Natural killer cell (primary cell): ENCODE results near the gene PES1. TPM values are rescaled to one million over a fixed set of nuclear protein-coding genes. Genes with fewer than 3 reads are reported as not detected.

Experiments
- ATAC-seq, 3 donors: fragments of 150-1000 bp in 2 of 3; fragments of 200-7000 bp in 1 of 3; cut with Tn5 transposase; 1 replicate in 1 of 3; 2 replicates in 2 of 3; pipeline ENCODE4 v1.10.0; 2021; ENCODE audit warnings: mild to moderate bottlenecking in 2 of 3, moderate library complexity in 2 of 3
- DNase-seq, 2 donors: peaks; one replicate each; pipeline versions ENCODE4 v3.0.0 to v3.0.0-alpha.2; 2013 to 2021; ENCODE audit warnings: mixed read lengths in 1 of 2
- H3K27ac ChIP-seq: one replicate; pipeline ENCODE4 v1.5.1; 2013; ENCODE audit warnings: mild to moderate bottlenecking, low read length
- H3K27me3 ChIP-seq: one replicate; pipeline ENCODE4 v1.6.1; 2013; ENCODE audit warnings: low read length; ENCODE audit not compliant: control insufficient read depth, insufficient read depth
- H3K36me3 ChIP-seq: one replicate; pipeline ENCODE4 v1.6.1; 2013; ENCODE audit warnings: low read length; ENCODE audit not compliant: control insufficient read depth, insufficient read depth
- H3K4me1 ChIP-seq: one replicate; pipeline ENCODE4 v1.6.1; 2013; ENCODE audit warnings: low read length; ENCODE audit not compliant: control insufficient read depth, insufficient read depth
- H3K4me3 ChIP-seq: one replicate; pipeline ENCODE4 v1.5.1; 2013; ENCODE audit warnings: low read length
- H3K9me3 ChIP-seq: one replicate; pipeline ENCODE4 v1.6.1; 2013; ENCODE audit warnings: low read length; ENCODE audit not compliant: control insufficient read depth, insufficient read depth
- H3K27ac Mint-ChIP-seq, 2 donors: one replicate each; pipeline ENCODE4 v1.8.0; 2022; ENCODE audit warnings: mild to moderate bottlenecking in 2 of 2, mixed read lengths in 2 of 2, moderate library complexity in 1 of 2
- H3K27me3 Mint-ChIP-seq, 2 donors: one replicate each; pipeline ENCODE4 v1.8.0; 2022; ENCODE audit warnings: low read depth in 2 of 2, mixed read lengths in 2 of 2
- H3K36me3 Mint-ChIP-seq: one replicate; pipeline ENCODE4 v1.8.0; 2022; ENCODE audit warnings: mixed read lengths
- H3K4me1 Mint-ChIP-seq, 2 donors: one replicate each; pipeline ENCODE4 v1.8.0; 2022; ENCODE audit warnings: mixed read lengths in 2 of 2
- H3K4me3 Mint-ChIP-seq: one replicate; pipeline ENCODE4 v1.8.0; 2022; ENCODE audit warnings: mild to moderate bottlenecking, moderate library complexity, mixed read lengths
- H3K9me3 Mint-ChIP-seq, 2 donors: one replicate each; pipeline ENCODE4 v1.8.0; 2022; ENCODE audit warnings: mixed read lengths in 2 of 2
- WGBS: methylation state at CpG from one replicate; pipeline ENCODE4 v1.1.7; 2013; ENCODE audit warnings: missing lambda C conversion rate; ENCODE audit not compliant: insufficient coverage; 5-methylcytosine and 5-hydroxymethylcytosine counted together
- intact Hi-C: fragments of 100-400 bp; cut with micrococcal nuclease; formaldehyde crosslinking; loops from one replicate; pipeline ENCODE4 v1.14.2; 2022
- total RNA-seq, 4 donors: library from RNA; stranded (reverse); fragments of 120-200 nt in 1 of 4; gene quantifications; one replicate each; pipeline versions ENCODE4 v1.2.3 to v1.2.4, GENCODE V29; 2013 to 2022
- TF ChIP-seq, protein P1 (sequence below): fragments of 200-600 bp; IDR thresholded peaks from one replicate; pipeline ENCODE4 v1.8.0; 2022; ENCODE audit warnings: antibody characterized with exemption

PES1 gene
- total RNA-seq, 3 donors from 2014 or later (not counting 1 experiment from before 2014, with no cell fraction given) = 30.9 to 39.7 (median 34.9) TPM

DNA sequence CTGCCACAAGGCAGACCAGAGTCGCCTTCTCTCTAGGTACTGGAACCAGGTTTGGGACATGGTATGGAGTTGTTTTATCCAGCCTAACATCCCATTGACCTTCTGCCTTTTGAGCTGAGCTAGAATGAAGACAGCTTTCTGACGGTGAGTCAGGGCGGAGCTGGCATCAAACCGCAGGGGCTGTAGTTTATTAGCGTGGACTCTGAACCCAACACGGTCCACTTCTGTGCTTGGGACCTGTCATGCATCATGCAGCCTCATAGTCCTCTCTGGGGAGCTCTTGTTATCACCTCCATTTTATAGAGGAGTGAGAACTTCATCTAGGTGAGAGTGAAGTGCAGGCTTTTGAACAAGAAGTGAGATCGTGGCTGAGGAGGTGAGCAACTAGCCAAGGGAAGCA, 25.6 kb downstream of the PES1 start:
- H3K9me3 Mint-ChIP-seq = no peaks in the 10 kb centered on the region
- no peaks in the 10 kb centered on the region for H3K36me3 Mint-ChIP-seq
- 85% methylated on average over 7 of the region's 7 CpGs for WGBS
- DNase-seq = no peak
- H3K4me3 Mint-ChIP-seq = no peak overlapping the region
- no peak overlapping the region for H3K27ac Mint-ChIP-seq
- H3K27me3 Mint-ChIP-seq = peaks cover 0 to 7% of the 10 kb centered on the region in 2 donors
- H3K27me3 ChIP-seq = no peaks in the 10 kb centered on the region
- no peak for ATAC-seq
- no peak overlapping the region for H3K27ac ChIP-seq
- H3K4me3 ChIP-seq = no peak overlapping the region
- H3K9me3 ChIP-seq = no peaks in the 10 kb centered on the region
- TF ChIP-seq, protein P1, sequence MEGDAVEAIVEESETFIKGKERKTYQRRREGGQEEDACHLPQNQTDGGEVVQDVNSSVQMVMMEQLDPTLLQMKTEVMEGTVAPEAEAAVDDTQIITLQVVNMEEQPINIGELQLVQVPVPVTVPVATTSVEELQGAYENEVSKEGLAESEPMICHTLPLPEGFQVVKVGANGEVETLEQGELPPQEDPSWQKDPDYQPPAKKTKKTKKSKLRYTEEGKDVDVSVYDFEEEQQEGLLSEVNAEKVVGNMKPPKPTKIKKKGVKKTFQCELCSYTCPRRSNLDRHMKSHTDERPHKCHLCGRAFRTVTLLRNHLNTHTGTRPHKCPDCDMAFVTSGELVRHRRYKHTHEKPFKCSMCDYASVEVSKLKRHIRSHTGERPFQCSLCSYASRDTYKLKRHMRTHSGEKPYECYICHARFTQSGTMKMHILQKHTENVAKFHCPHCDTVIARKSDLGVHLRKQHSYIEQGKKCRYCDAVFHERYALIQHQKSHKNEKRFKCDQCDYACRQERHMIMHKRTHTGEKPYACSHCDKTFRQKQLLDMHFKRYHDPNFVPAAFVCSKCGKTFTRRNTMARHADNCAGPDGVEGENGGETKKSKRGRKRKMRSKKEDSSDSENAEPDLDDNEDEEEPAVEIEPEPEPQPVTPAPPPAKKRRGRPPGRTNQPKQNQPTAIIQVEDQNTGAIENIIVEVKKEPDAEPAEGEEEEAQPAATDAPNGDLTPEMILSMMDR = no peak
- intact Hi-C loops = no loop called here
- H3K4me1 Mint-ChIP-seq = no peaks in the 10 kb centered on the region
- H3K4me1 ChIP-seq = no peaks in the 10 kb centered on the region
- H3K36me3 ChIP-seq = no peaks in the 10 kb centered on the region

DNA sequence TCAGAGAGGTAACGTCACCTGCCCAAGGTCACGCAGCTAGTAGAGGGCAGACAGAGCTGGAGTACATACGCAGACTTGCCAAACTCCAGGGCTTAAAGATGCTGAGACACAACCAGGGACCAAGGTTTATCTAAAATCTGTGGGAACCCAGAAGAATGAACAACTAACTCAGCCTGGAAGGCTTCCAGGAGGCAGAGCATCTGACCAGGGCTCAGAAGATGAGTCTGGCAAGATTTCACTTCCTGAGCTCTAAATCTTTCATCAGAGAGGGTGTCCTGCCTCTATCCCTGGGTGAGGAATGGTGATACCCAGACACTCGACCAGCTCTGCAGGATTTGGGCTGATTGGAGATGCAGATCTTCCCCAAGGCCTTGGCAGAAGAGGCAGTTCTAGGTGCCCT, 26.4 kb downstream of the PES1 start:
- Mint-ChIP-seq H3K4me3 (no peak overlapping the region), H3K27me3 (peaks cover 0 to 7% of the 10 kb centered on the region in 2 donors), H3K9me3 (no peaks in the 10 kb centered on the region), H3K27ac (no peak overlapping the region), H3K36me3 (no peaks in the 10 kb centered on the region), H3K4me1 (no peaks in the 10 kb centered on the region)
- Histone ChIP-seq H3K9me3 (no peaks in the 10 kb centered on the region), H3K4me1 (no peaks in the 10 kb centered on the region), H3K4me3 (no peak overlapping the region), H3K27me3 (no peaks in the 10 kb centered on the region), H3K36me3 (no peaks in the 10 kb centered on the region), H3K27ac (no peak overlapping the region)
- intact Hi-C loops = no loop called here
- ATAC-seq = no peak
- TF ChIP-seq, protein P1 = no peak
- DNase-seq = no peak
- WGBS = 78% methylated on average over 4 of the region's 4 CpGs

DNA sequence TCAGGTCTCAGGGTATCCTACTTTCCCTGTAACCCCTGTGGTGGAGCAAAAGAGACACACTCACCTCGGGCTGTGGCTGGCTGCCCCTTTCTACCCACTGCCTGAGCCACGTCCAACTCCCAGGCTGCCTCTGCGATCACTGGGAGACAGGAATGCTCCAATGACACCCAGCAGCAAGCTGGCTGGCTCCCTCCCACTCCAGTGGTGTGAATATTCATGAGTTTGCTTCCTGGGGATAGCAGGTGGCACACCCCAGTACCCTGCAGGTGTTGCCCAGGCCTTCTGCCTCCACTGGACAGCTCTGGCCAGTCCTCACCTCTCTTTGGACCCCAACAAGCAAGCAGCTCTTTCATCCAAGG, 27.0 kb downstream of the PES1 start:
- ATAC-seq (no peak), DNase-seq (no peak)
- Mint-ChIP-seq H3K4me1 (no peaks in the 10 kb centered on the region), H3K36me3 (no peaks in the 10 kb centered on the region), H3K9me3 (no peaks in the 10 kb centered on the region), H3K27ac (no peak overlapping the region), H3K27me3 (peaks cover 0 to 7% of the 10 kb centered on the region in 2 donors), H3K4me3 (no peak overlapping the region)
- H3K27me3 ChIP-seq = no peaks in the 10 kb centered on the region
- no peak overlapping the region for H3K4me3 ChIP-seq
- intact Hi-C loops = no loop called here
- H3K27ac ChIP-seq = no peak overlapping the region
- no peaks in the 10 kb centered on the region for H3K36me3 ChIP-seq
- no peaks in the 10 kb centered on the region for H3K4me1 ChIP-seq
- TF ChIP-seq, protein P1 = no peak
- H3K9me3 ChIP-seq = no peaks in the 10 kb centered on the region
- WGBS = 70% methylated on average over 3 of the region's 3 CpGs

DNA sequence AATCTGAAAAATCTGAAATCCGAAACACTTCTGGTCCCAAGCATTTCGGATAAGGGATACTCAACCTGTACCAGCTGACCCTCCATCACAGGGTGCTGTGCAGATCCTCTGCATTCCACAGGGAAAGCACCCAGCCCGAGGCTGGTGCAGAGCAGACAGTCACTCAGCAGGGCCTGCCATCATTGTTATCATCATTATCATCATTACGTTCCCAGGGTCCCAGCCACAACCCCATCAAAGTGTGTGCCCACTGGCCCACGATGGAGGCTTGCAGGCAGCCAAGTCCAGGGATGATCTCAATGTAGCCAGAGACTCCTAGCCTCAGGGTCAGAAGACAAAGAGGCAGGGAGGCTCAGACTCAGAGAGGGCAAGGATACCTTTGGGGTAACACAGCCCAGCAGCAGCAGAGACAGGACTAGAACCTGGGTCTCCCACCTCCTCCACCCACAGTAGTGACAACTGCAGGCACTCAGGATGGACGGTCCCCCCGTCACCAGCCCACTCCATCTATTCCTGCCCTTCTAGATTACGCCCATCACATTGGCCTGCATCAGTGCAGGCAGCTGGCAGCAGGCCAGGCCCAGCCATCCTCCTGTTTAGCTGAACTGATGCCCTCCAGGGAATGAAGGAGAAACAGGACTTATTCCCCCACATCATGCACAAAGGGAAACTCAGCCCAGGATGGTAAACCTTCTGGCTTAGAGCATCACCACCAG, 27.5 kb downstream of the PES1 start:
- Histone ChIP-seq H3K4me3 (no peak overlapping the region), H3K27me3 (no peaks in the 10 kb centered on the region), H3K4me1 (no peaks in the 10 kb centered on the region), H3K27ac (no peak overlapping the region), H3K36me3 (no peaks in the 10 kb centered on the region), H3K9me3 (no peaks in the 10 kb centered on the region)
- no peaks in the 10 kb centered on the region for H3K4me1 Mint-ChIP-seq
- 85% methylated on average over 8 of the region's 8 CpGs for WGBS
- ATAC-seq = no peak
- intact Hi-C loops = no loop called here
- no peak overlapping the region for H3K4me3 Mint-ChIP-seq
- TF ChIP-seq, protein P1 = no peak
- peaks cover 0 to 3% of the 10 kb centered on the region in 2 donors for H3K27me3 Mint-ChIP-seq
- no peaks in the 10 kb centered on the region for H3K9me3 Mint-ChIP-seq
- no peak for DNase-seq
- H3K27ac Mint-ChIP-seq = no peak overlapping the region
- no peaks in the 10 kb centered on the region for H3K36me3 Mint-ChIP-seq
